ENCODE data around the gene HOXD8. TPM values are rescaled to one million over a fixed set of nuclear protein-coding genes. Genes with fewer than 3 reads are reported as not detected.

The HOXD8 gene
- total RNA-seq, 1 experiment from 2014 or later, result not detected

GRCh38 chr2:176081376-176081836 is 48.1 kb upstream of the HOXD8 start:
- Mint-ChIP-seq H3K9me3 (ENCODE audit: unreplicated experiment) (peaks cover 13% of the 10 kb centered on the region), H3K27me3 (ENCODE audit: insufficient read depth, unreplicated experiment) (peaks cover 58% of the 10 kb centered on the region), H3K27ac (ENCODE audit: low read depth, unreplicated experiment) (no peak overlapping the region), H3K4me3 (ENCODE audit: unreplicated experiment) (no peak overlapping the region), H3K36me3 (ENCODE audit: insufficient read depth, unreplicated experiment) (no peaks in the 10 kb centered on the region), H3K4me1 (ENCODE audit: insufficient read depth, unreplicated experiment) (peaks cover 3% of the 10 kb centered on the region)
- DNase-seq (ENCODE audit: unreplicated experiment), result no peak
- BruUV-seq (replicated peaks), result no TSS peak
- intact Hi-C loops (cut with micrococcal nuclease), result loop anchor here (10.0 kb wide), 1 partner anchor 117 kb away; no protein-coding TSS in a partner anchor
- ChIA-PET POLR2A (no interaction called here), CTCF (interaction anchor here (3.3 kb wide), 1 partner anchor 392 kb away, joined by 25 read pairs; no protein-coding TSS in a partner anchor)
- TF ChIP-seq CTCF (IDR thresholded peaks at IDR 0.05; ENCODE audit: unreplicated experiment), result no peak

GRCh38 chr2:176081837-176082524 is 47.5 kb upstream of the HOXD8 start:
- Mint-ChIP-seq H3K9me3 (ENCODE audit: unreplicated experiment) (peaks cover 13% of the 10 kb centered on the region), H3K4me3 (ENCODE audit: unreplicated experiment) (no peak overlapping the region), H3K27ac (ENCODE audit: low read depth, unreplicated experiment) (no peak overlapping the region), H3K27me3 (ENCODE audit: insufficient read depth, unreplicated experiment) (peaks cover 58% of the 10 kb centered on the region), H3K4me1 (ENCODE audit: insufficient read depth, unreplicated experiment) (peaks cover 5% of the 10 kb centered on the region), H3K36me3 (ENCODE audit: insufficient read depth, unreplicated experiment) (no peaks in the 10 kb centered on the region)
- no peak for DNase-seq (ENCODE audit: unreplicated experiment)
- intact Hi-C loops (cut with micrococcal nuclease), result loop anchor here (10.0 kb wide), 1 partner anchor 117 kb away; no protein-coding TSS in a partner anchor
- CTCF ChIA-PET, result interaction anchor here (3.3 kb wide), 1 partner anchor 393 kb away, joined by 25 read pairs; no protein-coding TSS in a partner anchor
- POLR2A ChIA-PET, result no interaction called here
- TF ChIP-seq CTCF (IDR thresholded peaks at IDR 0.05; ENCODE audit: unreplicated experiment), result no peak
- BruUV-seq (replicated peaks), result no TSS peak

GRCh38 chr2:176082525-176082823 is 47.0 kb upstream of the HOXD8 start:
- intact Hi-C loops (cut with micrococcal nuclease), result loop anchor here (10.0 kb wide), 1 partner anchor 118 kb away; no protein-coding TSS in a partner anchor
- peaks cover 4% of the 10 kb centered on the region for H3K36me3 Mint-ChIP-seq (ENCODE audit: insufficient read depth, unreplicated experiment)
- no peak overlapping the region for H3K4me3 Mint-ChIP-seq (ENCODE audit: unreplicated experiment)
- no peak overlapping the region for H3K27ac Mint-ChIP-seq (ENCODE audit: low read depth, unreplicated experiment)
- peaks cover 61% of the 10 kb centered on the region for H3K27me3 Mint-ChIP-seq (ENCODE audit: insufficient read depth, unreplicated experiment)
- ChIA-PET POLR2A (no interaction called here), CTCF (interaction anchor here (3.3 kb wide), 1 partner anchor 393 kb away, joined by 25 read pairs; no protein-coding TSS in a partner anchor)
- DNase-seq (ENCODE audit: unreplicated experiment), result no peak
- TF ChIP-seq CTCF (IDR thresholded peaks at IDR 0.05; ENCODE audit: unreplicated experiment), result no peak
- peaks cover 13% of the 10 kb centered on the region for H3K9me3 Mint-ChIP-seq (ENCODE audit: unreplicated experiment)
- H3K4me1 Mint-ChIP-seq (ENCODE audit: insufficient read depth, unreplicated experiment), result peaks cover 5% of the 10 kb centered on the region
- BruUV-seq (replicated peaks), result no TSS peak

GRCh38 chr2:176082824-176083751 is 46.4 kb upstream of the HOXD8 start:
- DNase-seq (ENCODE audit: unreplicated experiment), result no peak
- intact Hi-C loops (cut with micrococcal nuclease), result loop anchor here (10.0 kb wide), 1 partner anchor 118 kb away; no protein-coding TSS in a partner anchor
- Mint-ChIP-seq H3K27ac (ENCODE audit: low read depth, unreplicated experiment) (no peak overlapping the region), H3K27me3 (ENCODE audit: insufficient read depth, unreplicated experiment) (peaks cover 63% of the 10 kb centered on the region), H3K4me1 (ENCODE audit: insufficient read depth, unreplicated experiment) (peaks cover 7% of the 10 kb centered on the region), H3K36me3 (ENCODE audit: insufficient read depth, unreplicated experiment) (peaks cover 6% of the 10 kb centered on the region), H3K4me3 (ENCODE audit: unreplicated experiment) (no peak overlapping the region), H3K9me3 (ENCODE audit: unreplicated experiment) (peaks cover 13% of the 10 kb centered on the region)
- POLR2A ChIA-PET, result no interaction called here
- CTCF ChIA-PET, result interaction anchor here (0.6 to 3.3 kb wide), 3 partner anchors 24 to 552 kb away, joined by 3 to 25 read pairs (median 4); no protein-coding TSS in a partner anchor
- no peak for TF ChIP-seq CTCF (IDR thresholded peaks at IDR 0.05; ENCODE audit: unreplicated experiment)
- no TSS peak for BruUV-seq (replicated peaks)

Data from MCF 10A (cell line).